Measurements from ENCODE around the gene LDHD.

The LDHD gene

DNA sequence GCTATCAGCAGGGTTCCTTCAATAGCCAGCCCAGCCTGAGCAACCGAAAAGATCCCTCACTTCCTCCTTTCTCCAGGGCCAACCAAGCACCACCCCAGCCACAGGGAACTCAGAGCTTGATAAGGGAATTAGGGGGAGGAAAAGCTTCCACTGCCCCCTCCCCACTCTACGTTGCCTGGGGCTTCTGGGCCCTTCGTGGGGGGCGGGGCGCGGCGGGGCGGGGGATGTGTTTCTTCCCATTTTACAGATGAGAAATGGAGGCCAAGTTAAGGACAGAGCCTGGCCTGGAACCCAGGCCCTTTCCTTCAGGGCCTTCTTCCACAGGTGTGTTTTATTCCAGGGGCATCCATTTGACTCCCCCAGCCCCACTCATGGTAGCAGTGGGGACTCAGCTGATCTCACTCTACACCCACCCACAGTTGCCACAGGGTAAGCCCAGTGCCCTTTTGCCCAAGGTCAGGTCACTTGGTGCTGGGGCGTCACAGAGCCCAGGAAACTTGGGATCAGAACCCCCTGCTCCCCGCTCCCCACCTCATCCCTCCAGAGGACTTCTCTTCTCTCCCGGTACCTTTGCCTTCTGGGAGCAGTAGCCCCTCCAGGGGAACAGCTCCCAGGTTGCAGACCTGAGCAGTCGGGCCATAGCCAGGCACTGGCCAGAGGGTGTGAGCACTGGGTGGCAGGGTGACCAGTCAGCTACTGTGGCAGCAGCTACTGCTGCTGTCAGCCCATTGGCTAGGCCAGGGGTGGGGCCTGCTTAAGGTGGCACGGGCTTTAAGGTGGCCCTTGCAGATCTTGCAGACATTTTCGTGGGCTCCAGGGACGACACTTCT, at the start of gene LDHD:
TSS of gene LDHD (minus strand) at position 700 of the 830 bp plus-strand sequence. CDS start at position 640, 60 bp downstream.
- DNase-seq = peak; percentile 90 to 94
- intact Hi-C loops (cut with DNase I; ENCODE audit: low total_unique reads) = no loop called here
- Histone ChIP-seq H3K4me1 (peaks cover 0 to 26% (median 20%) of the 10 kb centered on the region in 4 donors), H3K27me3 (no peaks in the 10 kb centered on the region), H3K36me3 (peaks cover 0 to 17% (median 5%) of the 10 kb centered on the region in 3 donors), H3K9me3 (peaks cover 0 to 4% (median 0%) of the 10 kb centered on the region in 3 donors), H3K4me3 (peak within 1 kb of the TSS; percentile 62 to 65), H3K27ac (peak within 1 kb of the TSS; percentile 69 to 77)
- TF ChIP-seq, protein P1, sequence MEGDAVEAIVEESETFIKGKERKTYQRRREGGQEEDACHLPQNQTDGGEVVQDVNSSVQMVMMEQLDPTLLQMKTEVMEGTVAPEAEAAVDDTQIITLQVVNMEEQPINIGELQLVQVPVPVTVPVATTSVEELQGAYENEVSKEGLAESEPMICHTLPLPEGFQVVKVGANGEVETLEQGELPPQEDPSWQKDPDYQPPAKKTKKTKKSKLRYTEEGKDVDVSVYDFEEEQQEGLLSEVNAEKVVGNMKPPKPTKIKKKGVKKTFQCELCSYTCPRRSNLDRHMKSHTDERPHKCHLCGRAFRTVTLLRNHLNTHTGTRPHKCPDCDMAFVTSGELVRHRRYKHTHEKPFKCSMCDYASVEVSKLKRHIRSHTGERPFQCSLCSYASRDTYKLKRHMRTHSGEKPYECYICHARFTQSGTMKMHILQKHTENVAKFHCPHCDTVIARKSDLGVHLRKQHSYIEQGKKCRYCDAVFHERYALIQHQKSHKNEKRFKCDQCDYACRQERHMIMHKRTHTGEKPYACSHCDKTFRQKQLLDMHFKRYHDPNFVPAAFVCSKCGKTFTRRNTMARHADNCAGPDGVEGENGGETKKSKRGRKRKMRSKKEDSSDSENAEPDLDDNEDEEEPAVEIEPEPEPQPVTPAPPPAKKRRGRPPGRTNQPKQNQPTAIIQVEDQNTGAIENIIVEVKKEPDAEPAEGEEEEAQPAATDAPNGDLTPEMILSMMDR (IDR thresholded peaks at IDR 0.05) = no peak

- no peak overlapping the region for H3K4me3 ChIP-seq
- TF ChIP-seq, protein P1 (IDR thresholded peaks at IDR 0.05) = no peak
- H3K4me1 ChIP-seq = no peaks in the 10 kb centered on the region
- intact Hi-C loops (cut with DNase I; ENCODE audit: low total_unique reads) = no loop called here
- no peak overlapping the region for H3K27ac ChIP-seq
- peaks cover 9 to 30% (median 10%) of the 10 kb centered on the region in 3 donors for H3K36me3 ChIP-seq
- DNase-seq = no peak
- no peaks in the 10 kb centered on the region for H3K27me3 ChIP-seq
- H3K9me3 ChIP-seq = no peaks in the 10 kb centered on the region
Measured at GRCh38 chr16:75160386-75160785, 43.8 kb upstream of the LDHD start.

GRCh38 chr16:75152635-75153034, 36.1 kb upstream of the LDHD start:
- H3K4me1 ChIP-seq = peaks cover 0 to 8% (median 4%) of the 10 kb centered on the region in 4 donors
- H3K36me3 ChIP-seq = peaks cover 7 to 42% (median 27%) of the 10 kb centered on the region in 3 donors
- TF ChIP-seq, protein P1 (IDR thresholded peaks at IDR 0.05) = no peak
- H3K27ac ChIP-seq = no peak overlapping the region
- no peak for DNase-seq
- H3K9me3 ChIP-seq = peaks cover 4 to 11% (median 10%) of the 10 kb centered on the region in 3 donors
- intact Hi-C loops (cut with DNase I; ENCODE audit: low total_unique reads) = no loop called here
- H3K4me3 ChIP-seq = no peak overlapping the region
- no peaks in the 10 kb centered on the region for H3K27me3 ChIP-seq

DNA sequence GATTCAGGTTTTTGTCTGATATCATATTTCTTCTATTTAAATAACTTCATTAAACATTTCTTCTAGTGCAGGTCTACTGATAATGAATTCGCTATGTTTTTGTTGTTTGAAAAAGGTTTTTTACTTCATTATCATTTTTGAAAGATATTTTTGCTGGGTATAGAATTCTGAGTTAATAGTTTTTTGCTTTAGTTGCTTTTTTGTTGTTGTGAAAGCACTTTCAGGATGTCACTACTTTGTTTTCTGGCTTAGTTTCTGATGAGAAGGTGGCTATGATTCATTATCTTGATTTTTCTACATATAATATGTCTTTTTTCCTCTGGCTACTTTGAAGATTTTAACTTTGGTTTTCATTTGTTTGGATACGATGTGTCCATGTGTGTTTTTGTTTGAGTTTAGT, 35.2 kb upstream of the LDHD start:
- Histone ChIP-seq H3K4me1 (peaks cover 0 to 8% (median 4%) of the 10 kb centered on the region in 4 donors), H3K27ac (no peak overlapping the region), H3K9me3 (peaks cover 4 to 11% (median 10%) of the 10 kb centered on the region in 3 donors), H3K27me3 (no peaks in the 10 kb centered on the region), H3K36me3 (peaks cover 7 to 35% (median 27%) of the 10 kb centered on the region in 3 donors), H3K4me3 (no peak overlapping the region)
- no peak for DNase-seq
- TF ChIP-seq, protein P1 (IDR thresholded peaks at IDR 0.05) = no peak
- intact Hi-C loops (cut with DNase I; ENCODE audit: low total_unique reads) = no loop called here

DNA sequence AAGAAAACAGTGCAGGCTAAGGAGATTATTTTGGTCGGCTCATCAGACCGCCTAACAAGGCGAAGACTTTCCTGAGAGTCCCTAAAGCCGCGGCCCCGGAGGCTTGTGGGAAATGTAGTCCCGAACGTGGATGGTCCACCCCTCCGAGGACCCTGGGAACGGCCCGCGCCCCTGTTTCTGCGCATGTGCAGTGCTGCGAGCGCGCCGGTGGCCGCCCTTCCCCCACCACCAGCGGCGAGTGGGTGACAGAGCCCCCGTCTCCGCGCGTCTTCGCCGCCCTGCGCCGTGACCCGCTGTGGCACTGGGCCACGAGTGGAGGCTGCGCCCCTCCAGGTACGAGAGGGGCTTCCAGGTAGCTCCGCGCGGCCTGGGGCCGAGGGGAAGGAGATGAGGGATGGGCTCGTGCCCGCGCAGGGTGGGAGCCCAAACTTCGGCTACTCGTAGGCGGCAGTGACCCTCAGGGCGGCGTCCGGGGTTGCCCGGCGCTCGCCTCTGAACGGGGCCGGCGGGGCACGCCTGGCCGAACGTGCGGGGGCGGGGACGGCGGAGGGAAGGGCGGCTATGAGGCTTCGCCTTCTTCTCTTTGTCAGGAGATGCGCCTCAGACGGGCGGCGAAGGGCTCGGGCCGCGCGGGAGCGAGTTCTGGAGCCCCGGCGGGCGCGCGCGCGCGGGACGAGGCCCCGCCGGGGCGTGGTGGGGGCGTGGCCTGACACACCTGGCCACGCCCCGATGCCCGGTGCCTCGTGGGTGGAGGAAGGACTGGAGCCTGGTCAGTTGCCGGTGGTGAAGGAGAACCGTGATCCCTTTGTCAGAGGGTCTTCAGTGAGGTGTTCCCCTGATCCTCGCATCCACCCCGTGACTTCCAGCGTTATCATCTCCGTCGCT, 32.0 kb upstream of the LDHD start, which contains the start of gene ZFP1:
TSS of gene ZFP1 (plus strand) at position 214 of the 885 bp plus-strand sequence. CDS start 4,428 bp downstream, outside the sequence.
- Histone ChIP-seq H3K9me3 (peaks cover 4 to 11% (median 10%) of the 10 kb centered on the region in 3 donors), H3K27me3 (no peaks in the 10 kb centered on the region), H3K27ac (peak within 1 kb of the TSS; percentile 97 to 99), H3K36me3 (peaks cover 3 to 17% (median 9%) of the 10 kb centered on the region in 3 donors), H3K4me3 (peak within 1 kb of the TSS; percentile 78 to 98), H3K4me1 (peaks cover 0 to 8% (median 4%) of the 10 kb centered on the region in 4 donors)
- peak; percentile 97 for DNase-seq
- intact Hi-C loops (cut with DNase I; ENCODE audit: low total_unique reads) = no loop called here
- TF ChIP-seq, protein P1 (IDR thresholded peaks at IDR 0.05) = no peak

Data from tibial artery (tissue), 4 donors.